ENCODE results near the gene CHD8. TPM values are rescaled to one million over a fixed set of nuclear protein-coding genes. Genes with fewer than 3 reads are reported as not detected.

CHD8 gene
- total and polyA plus RNA-seq, 2 of the 13 experiments (the other 11 are each of a cell fraction or from before 2014, with no cell fraction given), result 35.1 to 79.6 TPM

GRCh38 chr14:21455912-21456667 lies at the start of gene CHD8 (continued):
- TF ChIP-seq MIXL1 (CRISPR knock-in tag; IDR thresholded peaks at IDR 0.05) (peak; percentile 38; the same call in 1 of the 2 replicates), ZSCAN22 (CRISPR knock-in tag; IDR thresholded peaks at IDR 0.05) (no peak), ZSCAN21 (CRISPR knock-in tag; IDR thresholded peaks at IDR 0.05; ENCODE audit: borderline replicate concordance) (peak; percentile 18), PLRG1 (conservative IDR thresholded peaks at IDR 0.05) (no peak), ZNF430 (CRISPR knock-in tag; IDR thresholded peaks at IDR 0.05) (peak; percentile 92; the same call in 1 of the 2 replicates), BCL6 (CRISPR knock-in tag; IDR thresholded peaks at IDR 0.05) (peak; percentile 65), ZNF7 (CRISPR knock-in tag; IDR thresholded peaks at IDR 0.05) (no peak), ZSCAN30 (CRISPR knock-in tag; IDR thresholded peaks at IDR 0.05) (no peak), MAFG (CRISPR knock-in tag; IDR thresholded peaks at IDR 0.05) (no peak), ZNF607 (CRISPR knock-in tag; IDR thresholded peaks at IDR 0.05; ENCODE audit: borderline replicate concordance) (0 out of 2 replicates have a peak, but pooled peaks have one; percentile 49), ZNF570 (CRISPR knock-in tag; IDR thresholded peaks at IDR 0.05; ENCODE audit: borderline replicate concordance) (no peak), E2F5 (CRISPR knock-in tag; conservative IDR thresholded peaks at IDR 0.05) (no peak), ZNF337 (CRISPR knock-in tag; IDR thresholded peaks at IDR 0.05; ENCODE audit: borderline replicate concordance, low read depth) (no peak), SRSF1 (optimal IDR thresholded peaks at IDR 0.05; ENCODE audit: low read depth, low read length) (no peak)
- TF ChIP-seq, protein P1, sequence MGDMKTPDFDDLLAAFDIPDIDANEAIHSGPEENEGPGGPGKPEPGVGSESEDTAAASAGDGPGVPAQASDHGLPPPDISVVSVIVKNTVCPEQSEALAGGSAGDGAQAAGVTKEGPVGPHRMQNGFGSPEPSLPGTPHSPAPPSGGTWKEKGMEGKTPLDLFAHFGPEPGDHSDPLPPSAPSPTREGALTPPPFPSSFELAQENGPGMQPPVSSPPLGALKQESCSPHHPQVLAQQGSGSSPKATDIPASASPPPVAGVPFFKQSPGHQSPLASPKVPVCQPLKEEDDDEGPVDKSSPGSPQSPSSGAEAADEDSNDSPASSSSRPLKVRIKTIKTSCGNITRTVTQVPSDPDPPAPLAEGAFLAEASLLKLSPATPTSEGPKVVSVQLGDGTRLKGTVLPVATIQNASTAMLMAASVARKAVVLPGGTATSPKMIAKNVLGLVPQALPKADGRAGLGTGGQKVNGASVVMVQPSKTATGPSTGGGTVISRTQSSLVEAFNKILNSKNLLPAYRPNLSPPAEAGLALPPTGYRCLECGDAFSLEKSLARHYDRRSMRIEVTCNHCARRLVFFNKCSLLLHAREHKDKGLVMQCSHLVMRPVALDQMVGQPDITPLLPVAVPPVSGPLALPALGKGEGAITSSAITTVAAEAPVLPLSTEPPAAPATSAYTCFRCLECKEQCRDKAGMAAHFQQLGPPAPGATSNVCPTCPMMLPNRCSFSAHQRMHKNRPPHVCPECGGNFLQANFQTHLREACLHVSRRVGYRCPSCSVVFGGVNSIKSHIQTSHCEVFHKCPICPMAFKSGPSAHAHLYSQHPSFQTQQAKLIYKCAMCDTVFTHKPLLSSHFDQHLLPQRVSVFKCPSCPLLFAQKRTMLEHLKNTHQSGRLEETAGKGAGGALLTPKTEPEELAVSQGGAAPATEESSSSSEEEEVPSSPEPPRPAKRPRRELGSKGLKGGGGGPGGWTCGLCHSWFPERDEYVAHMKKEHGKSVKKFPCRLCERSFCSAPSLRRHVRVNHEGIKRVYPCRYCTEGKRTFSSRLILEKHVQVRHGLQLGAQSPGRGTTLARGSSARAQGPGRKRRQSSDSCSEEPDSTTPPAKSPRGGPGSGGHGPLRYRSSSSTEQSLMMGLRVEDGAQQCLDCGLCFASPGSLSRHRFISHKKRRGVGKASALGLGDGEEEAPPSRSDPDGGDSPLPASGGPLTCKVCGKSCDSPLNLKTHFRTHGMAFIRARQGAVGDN (CRISPR knock-in tag; IDR thresholded peaks at IDR 0.05), result peak; percentile 91
- TF ChIP-seq, protein P2, sequence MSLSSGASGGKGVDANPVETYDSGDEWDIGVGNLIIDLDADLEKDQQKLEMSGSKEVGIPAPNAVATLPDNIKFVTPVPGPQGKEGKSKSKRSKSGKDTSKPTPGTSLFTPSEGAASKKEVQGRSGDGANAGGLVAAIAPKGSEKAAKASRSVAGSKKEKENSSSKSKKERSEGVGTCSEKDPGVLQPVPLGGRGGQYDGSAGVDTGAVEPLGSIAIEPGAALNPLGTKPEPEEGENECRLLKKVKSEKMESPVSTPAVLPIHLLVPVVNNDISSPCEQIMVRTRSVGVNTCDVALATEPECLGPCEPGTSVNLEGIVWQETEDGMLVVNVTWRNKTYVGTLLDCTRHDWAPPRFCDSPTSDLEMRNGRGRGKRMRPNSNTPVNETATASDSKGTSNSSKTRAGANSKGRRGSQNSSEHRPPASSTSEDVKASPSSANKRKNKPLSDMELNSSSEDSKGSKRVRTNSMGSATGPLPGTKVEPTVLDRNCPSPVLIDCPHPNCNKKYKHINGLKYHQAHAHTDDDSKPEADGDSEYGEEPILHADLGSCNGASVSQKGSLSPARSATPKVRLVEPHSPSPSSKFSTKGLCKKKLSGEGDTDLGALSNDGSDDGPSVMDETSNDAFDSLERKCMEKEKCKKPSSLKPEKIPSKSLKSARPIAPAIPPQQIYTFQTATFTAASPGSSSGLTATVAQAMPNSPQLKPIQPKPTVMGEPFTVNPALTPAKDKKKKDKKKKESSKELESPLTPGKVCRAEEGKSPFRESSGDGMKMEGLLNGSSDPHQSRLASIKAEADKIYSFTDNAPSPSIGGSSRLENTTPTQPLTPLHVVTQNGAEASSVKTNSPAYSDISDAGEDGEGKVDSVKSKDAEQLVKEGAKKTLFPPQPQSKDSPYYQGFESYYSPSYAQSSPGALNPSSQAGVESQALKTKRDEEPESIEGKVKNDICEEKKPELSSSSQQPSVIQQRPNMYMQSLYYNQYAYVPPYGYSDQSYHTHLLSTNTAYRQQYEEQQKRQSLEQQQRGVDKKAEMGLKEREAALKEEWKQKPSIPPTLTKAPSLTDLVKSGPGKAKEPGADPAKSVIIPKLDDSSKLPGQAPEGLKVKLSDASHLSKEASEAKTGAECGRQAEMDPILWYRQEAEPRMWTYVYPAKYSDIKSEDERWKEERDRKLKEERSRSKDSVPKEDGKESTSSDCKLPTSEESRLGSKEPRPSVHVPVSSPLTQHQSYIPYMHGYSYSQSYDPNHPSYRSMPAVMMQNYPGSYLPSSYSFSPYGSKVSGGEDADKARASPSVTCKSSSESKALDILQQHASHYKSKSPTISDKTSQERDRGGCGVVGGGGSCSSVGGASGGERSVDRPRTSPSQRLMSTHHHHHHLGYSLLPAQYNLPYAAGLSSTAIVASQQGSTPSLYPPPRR (CRISPR knock-in tag; IDR thresholded peaks at IDR 0.05; ENCODE audit: borderline replicate concordance), result peak; percentile 11; the same call in 1 of the 2 replicates
- TF ChIP-seq, protein P3, sequence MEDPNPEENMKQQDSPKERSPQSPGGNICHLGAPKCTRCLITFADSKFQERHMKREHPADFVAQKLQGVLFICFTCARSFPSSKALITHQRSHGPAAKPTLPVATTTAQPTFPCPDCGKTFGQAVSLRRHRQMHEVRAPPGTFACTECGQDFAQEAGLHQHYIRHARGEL (CRISPR knock-in tag; IDR thresholded peaks at IDR 0.05), result 0 out of 2 replicates have a peak, but pooled peaks have one; percentile 36
- TF ChIP-seq, protein P4, sequence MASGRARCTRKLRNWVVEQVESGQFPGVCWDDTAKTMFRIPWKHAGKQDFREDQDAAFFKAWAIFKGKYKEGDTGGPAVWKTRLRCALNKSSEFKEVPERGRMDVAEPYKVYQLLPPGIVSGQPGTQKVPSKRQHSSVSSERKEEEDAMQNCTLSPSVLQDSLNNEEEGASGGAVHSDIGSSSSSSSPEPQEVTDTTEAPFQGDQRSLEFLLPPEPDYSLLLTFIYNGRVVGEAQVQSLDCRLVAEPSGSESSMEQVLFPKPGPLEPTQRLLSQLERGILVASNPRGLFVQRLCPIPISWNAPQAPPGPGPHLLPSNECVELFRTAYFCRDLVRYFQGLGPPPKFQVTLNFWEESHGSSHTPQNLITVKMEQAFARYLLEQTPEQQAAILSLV (CRISPR knock-in tag; IDR thresholded peaks at IDR 0.05; ENCODE audit: borderline replicate concordance), result peak; percentile 74; the same call in 1 of the 2 replicates
